Measurements from ENCODE around the gene GALNT15.

The GALNT15 gene, protein sequence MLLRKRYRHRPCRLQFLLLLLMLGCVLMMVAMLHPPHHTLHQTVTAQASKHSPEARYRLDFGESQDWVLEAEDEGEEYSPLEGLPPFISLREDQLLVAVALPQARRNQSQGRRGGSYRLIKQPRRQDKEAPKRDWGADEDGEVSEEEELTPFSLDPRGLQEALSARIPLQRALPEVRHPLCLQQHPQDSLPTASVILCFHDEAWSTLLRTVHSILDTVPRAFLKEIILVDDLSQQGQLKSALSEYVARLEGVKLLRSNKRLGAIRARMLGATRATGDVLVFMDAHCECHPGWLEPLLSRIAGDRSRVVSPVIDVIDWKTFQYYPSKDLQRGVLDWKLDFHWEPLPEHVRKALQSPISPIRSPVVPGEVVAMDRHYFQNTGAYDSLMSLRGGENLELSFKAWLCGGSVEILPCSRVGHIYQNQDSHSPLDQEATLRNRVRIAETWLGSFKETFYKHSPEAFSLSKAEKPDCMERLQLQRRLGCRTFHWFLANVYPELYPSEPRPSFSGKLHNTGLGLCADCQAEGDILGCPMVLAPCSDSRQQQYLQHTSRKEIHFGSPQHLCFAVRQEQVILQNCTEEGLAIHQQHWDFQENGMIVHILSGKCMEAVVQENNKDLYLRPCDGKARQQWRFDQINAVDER

DNA sequence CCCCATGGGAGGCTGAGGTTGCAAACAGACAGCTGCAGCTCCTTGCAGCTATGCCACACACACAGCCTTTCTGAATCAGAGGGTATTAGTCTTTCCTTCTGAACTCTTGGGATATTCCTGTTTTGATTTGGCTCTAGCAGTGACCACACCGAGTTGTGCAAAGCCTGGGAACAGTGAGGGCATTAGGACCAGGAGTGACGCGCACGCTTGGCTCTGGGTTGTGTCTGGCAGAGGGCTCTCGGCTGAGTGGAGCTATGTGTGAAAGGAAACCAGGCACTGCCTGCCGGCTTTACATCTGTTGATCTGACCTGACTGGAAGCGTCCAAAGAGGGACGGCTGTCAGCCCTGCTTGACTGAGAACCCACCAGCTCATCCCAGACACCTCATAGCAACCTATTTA is at the start of gene GALNT15:
TSS of gene GALNT15 (plus strand) at position 292 of the 400 bp plus-strand sequence. CDS start 472 bp downstream, outside the sequence.
- Mint-ChIP-seq H3K27me3 (ENCODE audit: low read depth, poor library complexity) (peaks cover 10% of the 10 kb centered on the region), H3K4me1 (peaks cover 45% of the 10 kb centered on the region), H3K9me3 (peaks cover 13% of the 10 kb centered on the region), H3K4me3 (no peak within 1 kb of the TSS), H3K27ac (no peak within 1 kb of the TSS), H3K36me3 (ENCODE audit: low read depth) (no peaks in the 10 kb centered on the region)
- DNase-seq = peak; percentile 18
- TF ChIP-seq, protein P1, sequence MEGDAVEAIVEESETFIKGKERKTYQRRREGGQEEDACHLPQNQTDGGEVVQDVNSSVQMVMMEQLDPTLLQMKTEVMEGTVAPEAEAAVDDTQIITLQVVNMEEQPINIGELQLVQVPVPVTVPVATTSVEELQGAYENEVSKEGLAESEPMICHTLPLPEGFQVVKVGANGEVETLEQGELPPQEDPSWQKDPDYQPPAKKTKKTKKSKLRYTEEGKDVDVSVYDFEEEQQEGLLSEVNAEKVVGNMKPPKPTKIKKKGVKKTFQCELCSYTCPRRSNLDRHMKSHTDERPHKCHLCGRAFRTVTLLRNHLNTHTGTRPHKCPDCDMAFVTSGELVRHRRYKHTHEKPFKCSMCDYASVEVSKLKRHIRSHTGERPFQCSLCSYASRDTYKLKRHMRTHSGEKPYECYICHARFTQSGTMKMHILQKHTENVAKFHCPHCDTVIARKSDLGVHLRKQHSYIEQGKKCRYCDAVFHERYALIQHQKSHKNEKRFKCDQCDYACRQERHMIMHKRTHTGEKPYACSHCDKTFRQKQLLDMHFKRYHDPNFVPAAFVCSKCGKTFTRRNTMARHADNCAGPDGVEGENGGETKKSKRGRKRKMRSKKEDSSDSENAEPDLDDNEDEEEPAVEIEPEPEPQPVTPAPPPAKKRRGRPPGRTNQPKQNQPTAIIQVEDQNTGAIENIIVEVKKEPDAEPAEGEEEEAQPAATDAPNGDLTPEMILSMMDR (IDR thresholded peaks at IDR 0.05) = no peak

DNA sequence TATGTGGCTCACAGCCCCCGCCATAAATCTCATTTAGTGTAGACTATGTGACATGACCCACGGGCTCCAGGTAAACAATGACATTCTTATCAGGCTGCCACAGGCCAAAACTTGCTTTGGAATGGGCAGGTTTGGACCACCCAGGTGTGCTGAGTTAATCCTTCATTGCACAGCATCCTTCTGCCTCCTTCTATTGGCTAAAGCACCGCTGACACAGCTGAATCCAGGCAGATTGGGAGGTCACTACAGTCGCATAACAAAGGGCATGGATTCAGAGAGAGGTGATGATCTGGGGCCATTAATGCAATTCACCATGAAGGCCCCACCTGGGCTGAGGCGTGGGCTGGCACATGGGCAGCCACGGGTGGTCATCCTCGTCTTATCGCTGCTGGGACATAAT is 47.8 kb upstream of the GALNT15 start:
- Mint-ChIP-seq H3K4me3 (no peak overlapping the region), H3K27ac (no peak overlapping the region), H3K36me3 (ENCODE audit: low read depth) (no peaks in the 10 kb centered on the region), H3K27me3 (ENCODE audit: low read depth, poor library complexity) (peaks cover 8% of the 10 kb centered on the region), H3K9me3 (no peaks in the 10 kb centered on the region), H3K4me1 (no peaks in the 10 kb centered on the region)
- TF ChIP-seq, protein P1 (IDR thresholded peaks at IDR 0.05) = no peak
- DNase-seq = no peak

DNA sequence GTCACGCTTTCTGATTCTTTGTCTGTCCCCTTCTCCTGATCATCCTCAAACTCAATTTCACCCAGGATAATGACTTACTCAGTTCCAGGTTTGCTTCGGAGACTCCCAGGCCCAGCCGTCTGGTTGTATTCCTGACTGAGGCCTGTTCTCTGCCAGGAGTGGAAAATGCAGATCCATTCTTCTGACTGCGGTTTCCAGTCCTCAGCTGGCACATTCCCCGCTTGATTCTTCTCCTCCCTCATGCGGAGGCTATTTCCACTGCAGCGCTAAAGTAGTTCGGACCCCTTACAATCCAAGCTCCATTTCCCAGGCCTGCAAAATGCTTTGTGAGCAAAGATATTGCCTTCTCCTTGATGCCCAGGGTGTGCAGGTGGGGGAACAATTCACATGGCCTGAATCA is 47.2 kb upstream of the GALNT15 start:
- Mint-ChIP-seq H3K27ac (no peak overlapping the region), H3K27me3 (ENCODE audit: low read depth, poor library complexity) (peaks cover 8% of the 10 kb centered on the region)

DNA sequence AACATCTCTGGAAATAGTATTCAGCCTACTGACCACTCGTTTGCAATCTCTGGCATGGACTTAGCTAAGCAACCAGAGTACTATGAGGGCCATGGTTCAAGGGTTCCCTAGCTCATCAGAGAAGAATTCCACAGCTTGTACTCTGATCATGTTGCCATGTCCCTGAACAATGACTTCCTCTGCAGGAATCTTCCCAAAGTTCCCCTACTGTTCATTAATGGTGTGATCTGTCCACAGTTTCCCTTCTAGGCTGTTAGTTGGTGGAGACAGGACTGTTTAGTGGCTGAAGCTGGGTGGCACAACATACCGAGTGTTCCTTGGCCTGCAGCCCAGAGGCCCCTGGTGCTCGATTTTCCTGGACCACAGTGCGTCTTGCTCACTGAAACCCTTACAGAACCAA is 44.4 kb upstream of the GALNT15 start:
- peaks cover 7% of the 10 kb centered on the region for H3K9me3 Mint-ChIP-seq
- H3K4me1 Mint-ChIP-seq = no peaks in the 10 kb centered on the region
- no peak for DNase-seq
- no peaks in the 10 kb centered on the region for H3K36me3 Mint-ChIP-seq (ENCODE audit: low read depth)
- H3K27me3 Mint-ChIP-seq (ENCODE audit: low read depth, poor library complexity) = peaks cover 9% of the 10 kb centered on the region
- H3K4me3 Mint-ChIP-seq = no peak overlapping the region
- no peak overlapping the region for H3K27ac Mint-ChIP-seq
- TF ChIP-seq, protein P1 (IDR thresholded peaks at IDR 0.05) = no peak

More for the DNA sequence above, 47.2 kb upstream of the GALNT15 start:
- Mint-ChIP-seq H3K36me3 (ENCODE audit: low read depth) (no peaks in the 10 kb centered on the region), H3K4me1 (no peaks in the 10 kb centered on the region), H3K4me3 (no peak overlapping the region), H3K9me3 (no peaks in the 10 kb centered on the region)
- TF ChIP-seq, protein P1 (IDR thresholded peaks at IDR 0.05) = no peak
- no peak for DNase-seq

DNA sequence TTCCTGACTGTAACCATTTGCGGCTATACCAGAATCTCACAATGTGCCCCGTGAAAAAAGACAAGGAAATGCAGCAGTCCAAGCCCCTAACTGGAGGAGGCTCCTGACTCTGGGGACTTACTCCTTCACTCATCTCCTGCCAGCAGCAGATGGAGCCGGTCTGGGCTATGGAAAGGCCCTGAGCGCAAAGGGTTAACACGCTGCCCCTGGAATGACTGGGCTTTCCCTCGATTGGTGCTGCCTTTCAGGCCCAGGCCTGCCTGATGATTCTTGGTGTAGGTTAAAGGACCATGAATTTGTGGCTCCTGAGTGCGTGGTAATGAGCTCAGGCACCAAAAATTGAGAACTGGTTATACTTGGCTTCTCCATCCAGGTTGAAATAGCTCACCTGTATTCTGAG is 42.3 kb upstream of the GALNT15 start:
- no peak for DNase-seq
- Mint-ChIP-seq H3K4me3 (no peak overlapping the region), H3K4me1 (no peaks in the 10 kb centered on the region), H3K9me3 (peaks cover 13% of the 10 kb centered on the region), H3K36me3 (ENCODE audit: low read depth) (peaks cover 2% of the 10 kb centered on the region), H3K27ac (no peak overlapping the region), H3K27me3 (ENCODE audit: low read depth, poor library complexity) (peaks cover 9% of the 10 kb centered on the region)
- TF ChIP-seq, protein P1 (IDR thresholded peaks at IDR 0.05) = no peak
